GM13976 (cell line): Measurements from ENCODE around the gene KIFC3.
"Not testable (repeated sequence)": the region's sequence is repeated elsewhere in the genome, so short reads cannot be mapped to it uniquely, and the experiment has no call there.

Source experiments
- DNase-seq: peaks from one replicate; pipeline ENCODE4 v3.0.0; 2012; ENCODE audit warnings: low spot score
- CTCF ChIP-seq: IDR thresholded peaks from 2 replicates; pipeline ENCODE4 v1.5.1; 2012; ENCODE audit warnings: borderline replicate concordance, mild to moderate bottlenecking; ENCODE audit not compliant: insufficient read depth; ENCODE audit errors: extremely low read depth, missing control alignments, control extremely low read depth
- in situ Hi-C: fragments of 300-500 bp; cut with MboI; formaldehyde crosslinking; loops from one replicate; pipeline ENCODE4 v1.12.0; 2022; ENCODE audit warnings: low sequenced_read_pairs, mixed read lengths, inconsistent platforms; ENCODE audit not compliant: unreplicated experiment

KIFC3 gene

DNA sequence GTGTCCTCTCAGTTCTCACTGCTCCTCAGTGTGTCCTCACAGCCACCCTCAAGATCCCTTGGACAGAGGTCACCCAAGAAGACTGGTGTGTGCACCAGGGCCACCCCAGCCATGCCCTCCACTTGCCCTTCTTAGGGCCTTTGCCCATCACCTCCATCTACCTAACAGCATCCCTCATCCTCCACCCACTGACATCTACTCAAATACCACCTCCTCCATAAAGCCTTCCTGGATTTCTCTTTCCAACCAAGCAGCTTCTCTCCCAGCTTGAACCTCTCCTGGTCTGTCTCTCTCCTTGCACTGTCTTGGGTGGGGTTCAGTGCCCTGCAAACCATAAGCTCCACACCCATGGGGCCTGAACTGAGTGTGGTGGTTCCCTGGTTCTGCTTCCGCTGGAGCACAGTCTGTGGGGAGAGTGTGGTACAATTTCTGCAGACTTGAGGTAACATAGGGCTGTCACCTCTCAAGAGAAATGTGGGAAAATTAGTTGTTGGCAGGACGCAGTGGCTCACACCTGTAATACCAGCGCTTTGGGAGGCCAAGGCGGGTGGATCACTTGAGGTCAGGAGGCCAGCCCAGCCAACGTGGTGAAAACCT, 52.3 kb downstream of the KIFC3 start:
- in situ Hi-C loops = no loop called here
- TF ChIP-seq CTCF = no peak
- DNase-seq = no peak

DNA sequence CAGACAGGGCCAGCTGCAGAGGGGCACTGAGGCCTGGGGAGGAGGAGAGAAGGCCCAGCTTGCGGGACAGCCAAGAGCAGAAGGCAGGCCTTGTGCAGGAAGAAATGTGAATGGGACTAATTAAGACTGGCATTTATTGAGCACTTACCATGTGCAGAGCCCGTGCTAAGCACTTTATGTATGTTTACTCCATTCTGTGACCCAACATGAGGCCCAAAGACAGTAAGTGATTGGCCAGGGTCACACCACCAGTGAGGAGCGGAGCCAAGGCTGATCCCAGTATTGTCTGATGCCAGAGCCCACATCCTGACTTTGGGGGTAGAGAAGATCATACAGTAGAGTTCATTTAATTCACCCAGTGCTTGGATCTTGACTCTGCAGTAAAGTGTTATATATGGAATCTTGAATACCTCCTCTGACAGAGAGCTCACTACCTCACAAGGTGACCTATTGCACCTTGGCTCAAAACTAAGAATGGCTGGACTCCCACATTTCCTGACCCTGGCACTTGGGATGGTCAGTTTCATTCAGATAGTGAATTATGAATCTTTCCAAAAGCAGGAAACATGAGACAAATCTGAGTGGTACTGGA, 53.1 kb downstream of the KIFC3 start:
- TF ChIP-seq CTCF = no peak
- DNase-seq = no peak
- in situ Hi-C loops = no loop called here

- in situ Hi-C loops = no loop called here
- no peak for TF ChIP-seq CTCF
- no peak for DNase-seq
These were observed 53.7 kb downstream of the KIFC3 start for GRCh38 chr16:57748596-57748995.

GRCh38 chr16:57747996-57748395, 54.3 kb downstream of the KIFC3 start:
- TF ChIP-seq CTCF = no peak
- in situ Hi-C loops = no loop called here
- no peak for DNase-seq

- no peak for DNase-seq
- TF ChIP-seq CTCF = no peak
These were observed 54.8 kb downstream of the KIFC3 start for GRCh38 chr16:57747496-57747895.

DNA sequence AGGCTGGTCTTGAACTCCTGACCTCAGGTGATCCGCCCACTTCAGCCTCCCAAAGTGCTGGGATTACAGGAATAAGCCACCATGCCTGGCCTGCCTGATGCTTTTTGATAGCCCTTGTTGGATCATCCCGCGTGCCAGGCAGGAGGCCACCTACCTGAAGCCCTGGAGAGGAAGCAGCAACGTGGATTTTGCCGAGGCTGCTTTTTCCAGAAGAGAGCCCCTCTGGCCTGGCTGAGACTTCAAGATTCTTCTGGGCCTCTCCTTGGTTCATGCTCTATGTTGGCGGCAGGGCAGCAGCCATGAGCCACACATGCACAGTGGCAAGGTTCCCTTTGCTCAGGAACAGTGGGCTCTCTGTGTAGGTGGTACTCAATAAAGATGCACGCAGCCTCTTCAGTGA, 55.2 kb downstream of the KIFC3 start:
- no peak for TF ChIP-seq CTCF
- in situ Hi-C loops = no loop called here
- DNase-seq = no peak

More at GRCh38 chr16:57747496-57747895, 54.8 kb downstream of the KIFC3 start:
- in situ Hi-C loops = no loop called here

DNA sequence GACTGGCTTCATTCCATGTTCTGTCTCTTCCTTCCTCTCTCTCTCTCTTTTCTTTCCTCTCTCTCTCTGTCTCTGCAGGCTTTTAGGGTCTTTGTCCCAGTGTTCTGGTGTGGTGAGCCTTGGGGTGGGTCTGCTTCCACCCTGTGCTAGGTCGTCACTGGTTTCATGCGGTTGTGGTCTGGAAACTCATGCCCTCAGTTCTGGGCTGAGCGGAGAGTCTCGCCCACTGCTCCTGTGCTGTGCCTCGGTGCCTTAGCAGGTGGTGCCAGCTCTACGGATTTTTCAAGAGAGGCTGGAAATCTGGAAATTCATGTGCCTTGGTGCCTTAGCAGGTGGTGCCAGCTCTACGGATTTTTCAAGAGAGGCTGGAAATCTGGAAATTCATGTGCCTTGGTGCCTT, 56.0 kb downstream of the KIFC3 start:
- DNase-seq, in situ Hi-C loops: not testable (repeated sequence)
